Neural crest cell (in vitro differentiated cells): Measurements from ENCODE around the gene FKBP4. TPM values are rescaled to one million over a fixed set of nuclear protein-coding genes. Genes with fewer than 3 reads are reported as not detected.
A peak's percentile ranks its signal among the peaks of the same experiment; 100 is the strongest.

Source experiments
- DNase-seq: peaks from one replicate; pipeline ENCODE4 v3.0.0; 2021; ENCODE audit warnings: low read depth, mixed read lengths, low spot score
- H3K27ac Mint-ChIP-seq: one replicate; pipeline ENCODE4 v1.8.0; 2021; ENCODE audit warnings: mild to moderate bottlenecking, mixed read lengths; ENCODE audit not compliant: unreplicated experiment
- H3K27me3 Mint-ChIP-seq: 2 replicates; pipeline ENCODE4 v1.8.0; 2021; ENCODE audit warnings: low read depth, mild to moderate bottlenecking, mixed read lengths
- H3K36me3 Mint-ChIP-seq: 2 replicates; pipeline ENCODE4 v1.8.0; 2021; ENCODE audit warnings: low read depth, mild to moderate bottlenecking, mixed read lengths
- H3K4me1 Mint-ChIP-seq: 2 replicates; pipeline ENCODE4 v1.8.0; 2021; ENCODE audit warnings: mixed read lengths
- H3K4me3 Mint-ChIP-seq: one replicate; pipeline ENCODE4 v1.8.0; 2021; ENCODE audit warnings: mild to moderate bottlenecking, mixed read lengths
- H3K9me3 Mint-ChIP-seq: 2 replicates; pipeline ENCODE4 v1.8.0; 2021; ENCODE audit warnings: mixed read lengths
- CTCF ChIP-seq: fragments of 200-600 bp; sonication (generic); conservative IDR thresholded peaks from 2 replicates; pipeline ENCODE4 v1.5.0; 2021; ENCODE audit warnings: antibody characterized with exemption, mild to moderate bottlenecking
- total RNA-seq: library from RNA; stranded (reverse); gene quantifications from 2 replicates; pipeline ENCODE4 v1.2.1, GENCODE V29; 2021

Gene FKBP4
- total RNA-seq, 1 donor from 2014 or later = 102 TPM

- no peak overlapping the region for H3K27ac Mint-ChIP-seq
Measured at GRCh38 chr12:2751686-2752085, 43.1 kb upstream of the FKBP4 start.

GRCh38 chr12:2752676-2753371 is 41.9 kb upstream of the FKBP4 start:
- DNase-seq = peak; percentile 92
- peak; percentile 20 for TF ChIP-seq CTCF
- H3K27ac Mint-ChIP-seq = no peak overlapping the region
- H3K4me3 Mint-ChIP-seq = no peak overlapping the region
- H3K36me3 Mint-ChIP-seq = no peaks in the 10 kb centered on the region
- H3K27me3 Mint-ChIP-seq = peaks cover 84% of the 10 kb centered on the region
- H3K4me1 Mint-ChIP-seq = peaks cover 4% of the 10 kb centered on the region
- no peaks in the 10 kb centered on the region for H3K9me3 Mint-ChIP-seq

More at GRCh38 chr12:2751686-2752085, 43.1 kb upstream of the FKBP4 start:
- Mint-ChIP-seq H3K27me3 (peaks cover 85% of the 10 kb centered on the region), H3K36me3 (no peaks in the 10 kb centered on the region), H3K4me1 (peaks cover 4% of the 10 kb centered on the region), H3K9me3 (no peaks in the 10 kb centered on the region), H3K4me3 (no peak overlapping the region)
- no peak for DNase-seq
- no peak for TF ChIP-seq CTCF

GRCh38 chr12:2753536-2753935 is 41.2 kb upstream of the FKBP4 start:
- no peaks in the 10 kb centered on the region for H3K9me3 Mint-ChIP-seq
- TF ChIP-seq CTCF = no peak
- no peak overlapping the region for H3K4me3 Mint-ChIP-seq
- no peak overlapping the region for H3K27ac Mint-ChIP-seq
- DNase-seq = no peak
- no peaks in the 10 kb centered on the region for H3K36me3 Mint-ChIP-seq
- H3K4me1 Mint-ChIP-seq = peaks cover 4% of the 10 kb centered on the region
- peaks cover 84% of the 10 kb centered on the region for H3K27me3 Mint-ChIP-seq

DNA sequence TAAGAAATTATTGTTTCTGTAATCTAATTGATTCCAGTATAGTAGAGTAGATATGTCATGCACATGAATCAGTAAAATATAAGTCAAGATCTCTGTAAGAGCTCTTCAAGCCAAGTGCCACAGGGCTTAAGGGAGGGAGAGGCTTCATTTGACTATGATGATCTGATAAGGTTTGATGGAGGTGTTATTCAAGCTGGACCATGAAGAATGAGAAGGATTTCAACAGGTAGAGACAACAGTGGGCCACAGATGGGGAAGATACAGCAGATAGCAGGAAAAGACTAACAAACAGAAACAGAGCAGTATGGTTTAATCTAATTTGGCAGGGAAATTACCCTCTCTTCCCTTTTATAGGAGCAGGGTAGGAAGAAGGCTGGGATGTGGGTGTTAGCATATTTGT is 40.6 kb upstream of the FKBP4 start:
- DNase-seq = no peak
- Mint-ChIP-seq H3K9me3 (no peaks in the 10 kb centered on the region), H3K27me3 (peaks cover 83% of the 10 kb centered on the region), H3K4me3 (no peak overlapping the region), H3K36me3 (no peaks in the 10 kb centered on the region), H3K27ac (no peak overlapping the region), H3K4me1 (peaks cover 4% of the 10 kb centered on the region)
- no peak for TF ChIP-seq CTCF

- Mint-ChIP-seq H3K4me1 (peaks cover 4% of the 10 kb centered on the region), H3K9me3 (no peaks in the 10 kb centered on the region), H3K27me3 (peaks cover 65% of the 10 kb centered on the region), H3K27ac (no peak overlapping the region), H3K4me3 (no peak overlapping the region), H3K36me3 (no peaks in the 10 kb centered on the region)
- no peak for DNase-seq
- no peak for TF ChIP-seq CTCF
Measured at GRCh38 chr12:2756756-2757155, 38.0 kb upstream of the FKBP4 start.
